NCI-H2196 (cell line): Measurements from ENCODE around the gene MCM7.

Experiments used
- DNase-seq: peaks from one replicate; lab custom pipeline; 2025; ENCODE audit not compliant: unreplicated experiment; lab: John Stamatoyannopoulos, UW

Gene MCM7

GRCh38 chr7:100098913-100099312, 2.3 kb downstream of the MCM7 start:
- no peak for DNase-seq

GRCh38 chr7:100095704-100096103, 5.5 kb downstream of the MCM7 start:
- no peak for DNase-seq

- no peak for DNase-seq
Observed at GRCh38 chr7:100095289-100095688, 5.9 kb downstream of the MCM7 start.

- no peak for DNase-seq
Observed at GRCh38 chr7:100093925-100094486, 7.2 kb downstream of the MCM7 start.

GRCh38 chr7:100093498-100093897, 7.7 kb downstream of the MCM7 start:
- DNase-seq: no peak

- no peak for DNase-seq
Observed at GRCh38 chr7:100093054-100093453, 8.1 kb downstream of the MCM7 start.

- no peak for DNase-seq
Observed at GRCh38 chr7:100091411-100092181, 9.6 kb downstream of the MCM7 start.

GRCh38 chr7:100090527-100091410, 10.4 kb downstream of the MCM7 start:
- DNase-seq: no peak

- DNase-seq: no peak
Observed at GRCh38 chr7:100089458-100090196, 11.6 kb downstream of the MCM7 start.

- DNase-seq: peak; percentile 82
Observed at GRCh38 chr7:100088621-100089457, 12.4 kb downstream of the MCM7 start, which contains the start of gene COPS6. COPS6 (plus strand) TSS chr7:100088969; CDS start chr7:100088991, 22 bp downstream.

GRCh38 chr7:100088095-100088620, 13.0 kb downstream of the MCM7 start:
- DNase-seq: no peak

GRCh38 chr7:100087055-100087750, 14.0 kb downstream of the MCM7 start:
- no peak for DNase-seq

GRCh38 chr7:100085515-100085914, 15.7 kb downstream of the MCM7 start:
- no peak for DNase-seq

GRCh38 chr7:100082978-100083377, 18.2 kb downstream of the MCM7 start:
- DNase-seq: no peak

- peak; percentile 98 for DNase-seq
Observed at GRCh38 chr7:100081535-100082102, 19.6 kb downstream of the MCM7 start, which contains the start of gene ZNF3. ZNF3 (minus strand) TSS chr7:100081723; CDS start chr7:100077357, 4,366 bp downstream.

- DNase-seq: peak; percentile 44
Observed at GRCh38 chr7:100080907-100081534, 20.2 kb downstream of the MCM7 start.

GRCh38 chr7:100079024-100079560, 22.1 kb downstream of the MCM7 start:
- no peak for DNase-seq

GRCh38 chr7:100077205-100077604, 24.0 kb downstream of the MCM7 start:
- DNase-seq: no peak
